WERI-Rb-1 (cell line): ENCODE data around the gene LRRC75A.

Source experiments
- DNase-seq: peaks from one replicate; pipeline ENCODE4 v3.0.0-alpha.2; 2020
- H3K27ac ChIP-seq: fragments of 250-450 bp; sonication (Bioruptor Pico); 2 replicates; pipeline ENCODE4 v1.5.1; 2020; ENCODE audit warnings: mild to moderate bottlenecking, moderate library complexity
- H3K27me3 ChIP-seq: fragments of 250-450 bp; sonication (Bioruptor Pico); 2 replicates; pipeline ENCODE4 v1.5.1; 2021; ENCODE audit warnings: mild to moderate bottlenecking, low read depth, moderate library complexity; ENCODE audit not compliant: insufficient read depth, severe bottlenecking
- H3K36me3 ChIP-seq: fragments of 250-450 bp; sonication (Bioruptor Pico); 2 replicates; pipeline ENCODE4 v1.5.1; 2020; ENCODE audit warnings: mild to moderate bottlenecking, moderate library complexity
- H3K4me3 ChIP-seq: 2 replicates; pipeline ENCODE4 v1.5.1; 2011; ENCODE audit warnings: low read depth, mild to moderate bottlenecking, control low read depth, low read length
- H3K9me3 ChIP-seq: fragments of 250-450 bp; sonication (Bioruptor Pico); 2 replicates; pipeline ENCODE4 v1.5.1; 2021; ENCODE audit warnings: mild to moderate bottlenecking, moderate library complexity; ENCODE audit not compliant: severe bottlenecking
- TF ChIP-seq, protein P1 (sequence below): IDR thresholded peaks from 2 replicates; pipeline ENCODE4 v1.5.1; 2011; ENCODE audit warnings: low read depth, mild to moderate bottlenecking, control low read depth, inconsistent platforms, low read length

Gene LRRC75A

GRCh38 chr17:16492613-16493530 is 879 bp upstream of the LRRC75A start:
- Histone ChIP-seq H3K9me3 (no peaks in the 10 kb centered on the region), H3K27ac (no peak overlapping the region; the same call in 1 of the 2 replicates), H3K4me3 (peak overlapping the region; percentile 44), H3K36me3 (no peaks in the 10 kb centered on the region), H3K27me3 (no peaks in the 10 kb centered on the region)
- TF ChIP-seq, protein P1, sequence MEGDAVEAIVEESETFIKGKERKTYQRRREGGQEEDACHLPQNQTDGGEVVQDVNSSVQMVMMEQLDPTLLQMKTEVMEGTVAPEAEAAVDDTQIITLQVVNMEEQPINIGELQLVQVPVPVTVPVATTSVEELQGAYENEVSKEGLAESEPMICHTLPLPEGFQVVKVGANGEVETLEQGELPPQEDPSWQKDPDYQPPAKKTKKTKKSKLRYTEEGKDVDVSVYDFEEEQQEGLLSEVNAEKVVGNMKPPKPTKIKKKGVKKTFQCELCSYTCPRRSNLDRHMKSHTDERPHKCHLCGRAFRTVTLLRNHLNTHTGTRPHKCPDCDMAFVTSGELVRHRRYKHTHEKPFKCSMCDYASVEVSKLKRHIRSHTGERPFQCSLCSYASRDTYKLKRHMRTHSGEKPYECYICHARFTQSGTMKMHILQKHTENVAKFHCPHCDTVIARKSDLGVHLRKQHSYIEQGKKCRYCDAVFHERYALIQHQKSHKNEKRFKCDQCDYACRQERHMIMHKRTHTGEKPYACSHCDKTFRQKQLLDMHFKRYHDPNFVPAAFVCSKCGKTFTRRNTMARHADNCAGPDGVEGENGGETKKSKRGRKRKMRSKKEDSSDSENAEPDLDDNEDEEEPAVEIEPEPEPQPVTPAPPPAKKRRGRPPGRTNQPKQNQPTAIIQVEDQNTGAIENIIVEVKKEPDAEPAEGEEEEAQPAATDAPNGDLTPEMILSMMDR: no peak
- DNase-seq: no peak

- peak overlapping the region; percentile 40 for H3K4me3 ChIP-seq
- H3K27me3 ChIP-seq: no peaks in the 10 kb centered on the region
- H3K36me3 ChIP-seq: no peaks in the 10 kb centered on the region
- TF ChIP-seq, protein P1: no peak
- H3K9me3 ChIP-seq: no peaks in the 10 kb centered on the region
- no peak overlapping the region for H3K27ac ChIP-seq
- no peak for DNase-seq
Observed at GRCh38 chr17:16491131-16491702, 776 bp downstream of the LRRC75A start.

- H3K9me3 ChIP-seq: no peaks in the 10 kb centered on the region
- no peak for DNase-seq
- no peaks in the 10 kb centered on the region for H3K27me3 ChIP-seq
- no peaks in the 10 kb centered on the region for H3K36me3 ChIP-seq
- no peak overlapping the region for H3K4me3 ChIP-seq
- TF ChIP-seq, protein P1: no peak
- no peak overlapping the region; the same call in 1 of the 2 replicates for H3K27ac ChIP-seq
Observed at GRCh38 chr17:16489431-16489830, 2.6 kb downstream of the LRRC75A start.

GRCh38 chr17:16488968-16489337 is 3.0 kb downstream of the LRRC75A start:
- Histone ChIP-seq H3K9me3 (no peaks in the 10 kb centered on the region), H3K36me3 (no peaks in the 10 kb centered on the region), H3K27me3 (no peaks in the 10 kb centered on the region), H3K27ac (peak overlapping the region; percentile 59), H3K4me3 (no peak overlapping the region)
- TF ChIP-seq, protein P1: no peak
- peak; percentile 17 for DNase-seq

DNA sequence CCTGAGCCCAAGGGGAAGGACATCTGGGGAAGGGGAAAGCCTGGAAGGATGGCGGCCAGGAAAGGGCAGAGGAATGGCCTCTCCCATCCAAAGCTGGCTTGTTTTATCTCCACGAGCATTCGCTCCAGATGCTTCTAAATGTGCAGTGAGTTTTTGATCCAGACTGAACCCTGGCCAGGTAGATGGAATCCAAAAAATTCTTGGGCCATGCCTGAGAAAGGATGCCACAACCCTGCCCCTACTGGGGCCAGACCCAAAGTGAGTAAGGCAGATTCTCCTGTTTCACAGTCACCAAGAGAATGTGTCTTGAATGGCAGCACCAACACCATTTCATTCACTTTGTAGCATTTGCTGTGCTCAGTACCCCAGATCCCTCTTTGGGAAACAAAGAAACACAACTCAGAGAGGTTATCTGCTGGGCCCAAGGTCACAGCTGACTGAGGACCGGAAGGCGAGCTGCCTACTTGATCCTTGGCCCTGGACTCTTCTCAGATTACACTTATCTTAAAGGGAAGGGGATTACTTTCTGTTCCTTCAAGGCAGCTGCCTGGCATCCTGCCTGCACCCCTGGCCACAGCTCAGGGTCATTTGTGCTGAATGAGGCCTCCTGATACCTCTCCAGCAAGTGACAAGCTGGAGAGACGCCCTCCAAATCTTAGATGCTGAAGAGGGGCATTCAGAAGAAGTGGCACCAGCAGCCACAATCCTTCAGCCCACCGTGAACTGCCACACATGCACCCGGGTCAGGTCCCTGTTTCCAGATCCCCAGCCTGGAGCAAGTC is 3.6 kb downstream of the LRRC75A start:
- no peaks in the 10 kb centered on the region for H3K9me3 ChIP-seq
- no peaks in the 10 kb centered on the region for H3K27me3 ChIP-seq
- peak overlapping the region; percentile 59 for H3K27ac ChIP-seq
- no peak overlapping the region for H3K4me3 ChIP-seq
- TF ChIP-seq, protein P1: no peak
- peak; percentile 47 for DNase-seq
- H3K36me3 ChIP-seq: no peaks in the 10 kb centered on the region
